Posterior vena cava (tissue), 2 donors: ENCODE measurements around the gene SLC2A13. TPM values are rescaled to one million over a fixed set of nuclear protein-coding genes. Genes with fewer than 3 reads are reported as not detected.
"Not testable (repeated sequence)": the region's sequence is repeated elsewhere in the genome, so short reads cannot be mapped to it uniquely, and the experiment has no call there.

Experiments
- DNase-seq: peaks from one replicate; pipeline ENCODE4 v3.0.0-alpha.2; 2020; ENCODE audit warnings: low spot score
- intact Hi-C, 2 donors: fragments of 100-400 bp; cut with DNase I; formaldehyde crosslinking; loops; one replicate each; pipeline versions ENCODE4 v1.14.1 to v1.14.2; 2022 to 2023
- total RNA-seq, 2 donors: library from RNA; stranded (reverse); fragmentation: NEBNext Ultra II Directional; extraction: Animal tissue kit (Norgen Biotek cat#: 25700); gene quantifications; one replicate each; pipeline ENCODE4 v1.2.1, GENCODE V29; 2021
- donor health status: DM: yes; HTN: yes; CAD: no.
- donor health status: DM: yes; HTN: yes; CAD: no.

The SLC2A13 gene
- total RNA-seq, 2 donors from 2014 or later, result 11.0 to 14.1 TPM

DNA sequence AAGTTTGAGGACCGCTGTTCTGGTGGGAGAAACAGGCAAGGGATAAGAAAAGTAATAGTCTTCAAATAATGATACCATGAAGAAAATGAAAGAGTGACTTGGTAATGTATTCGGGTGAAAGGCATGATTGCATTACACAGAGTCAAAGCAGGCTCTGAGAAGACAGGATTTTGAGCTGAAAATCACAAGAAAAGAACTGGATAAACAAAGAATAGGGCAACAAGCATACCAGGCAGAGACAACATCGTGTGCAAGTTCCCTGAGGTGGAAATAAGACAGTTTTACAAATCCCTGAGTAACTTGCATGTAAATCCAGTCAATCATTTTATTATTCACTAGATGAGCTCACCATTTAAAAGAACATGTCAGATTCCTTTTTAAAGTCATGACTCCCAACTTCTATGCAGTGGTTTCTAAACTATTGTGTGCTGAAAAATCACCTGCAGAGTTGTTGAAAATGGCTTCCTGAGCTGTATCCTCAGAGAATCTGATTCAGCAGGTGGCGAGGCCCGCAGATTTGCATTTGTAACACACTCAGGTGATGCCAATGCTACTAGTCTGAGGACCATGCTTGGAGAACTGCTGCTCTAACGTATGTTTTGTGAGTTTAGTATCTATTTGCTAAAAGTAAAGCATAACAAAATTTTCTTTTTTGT, 353.3 kb downstream of the SLC2A13 start:
- no peak for DNase-seq
- intact Hi-C loops, result no loop called here

- intact Hi-C loops, result not testable (repeated sequence)
These were observed 359.7 kb downstream of the SLC2A13 start for GRCh38 chr12:39746151-39746550.

DNA sequence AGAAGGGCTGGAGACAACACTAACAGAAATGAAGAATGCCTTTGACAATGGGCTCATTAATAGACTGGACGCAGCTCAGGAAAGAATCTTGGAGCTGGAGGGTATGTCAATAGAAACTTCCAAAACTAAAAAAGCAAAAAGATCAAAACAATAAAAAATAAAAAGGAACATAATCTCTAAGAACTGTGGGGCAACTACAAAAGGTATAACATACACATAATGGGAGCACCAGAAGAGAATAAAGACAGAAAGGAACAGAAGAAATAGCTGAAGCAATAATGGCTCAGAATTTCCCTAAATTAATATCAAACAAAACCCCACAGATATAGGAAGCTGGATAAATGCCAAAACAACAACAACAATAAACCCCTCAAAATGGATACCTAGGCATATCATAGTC, 362.2 kb downstream of the SLC2A13 start:
- intact Hi-C loops, result no loop called here
- DNase-seq, result no peak

More at GRCh38 chr12:39746151-39746550, 359.7 kb downstream of the SLC2A13 start:
- DNase-seq, result not testable (repeated sequence)

DNA sequence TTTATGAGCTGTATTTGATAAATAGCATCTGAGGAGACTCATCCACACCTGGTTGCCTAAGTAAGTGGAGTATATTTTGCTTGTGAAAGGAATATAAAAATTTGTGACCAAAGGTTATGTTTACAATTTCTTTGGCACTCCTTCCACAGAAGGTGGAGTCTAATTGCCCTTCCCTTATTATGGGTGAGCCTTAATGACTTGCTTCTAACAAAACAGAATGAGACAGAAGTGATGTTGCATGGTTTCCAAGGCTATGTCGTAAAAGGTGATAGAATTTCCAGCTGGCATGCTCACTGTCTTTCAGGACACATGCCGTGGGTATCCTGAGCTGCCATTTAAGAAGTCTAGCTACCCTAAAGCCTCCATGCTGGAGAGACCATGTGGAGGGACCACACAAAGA, 369.5 kb downstream of the SLC2A13 start:
- no peak for DNase-seq

DNA sequence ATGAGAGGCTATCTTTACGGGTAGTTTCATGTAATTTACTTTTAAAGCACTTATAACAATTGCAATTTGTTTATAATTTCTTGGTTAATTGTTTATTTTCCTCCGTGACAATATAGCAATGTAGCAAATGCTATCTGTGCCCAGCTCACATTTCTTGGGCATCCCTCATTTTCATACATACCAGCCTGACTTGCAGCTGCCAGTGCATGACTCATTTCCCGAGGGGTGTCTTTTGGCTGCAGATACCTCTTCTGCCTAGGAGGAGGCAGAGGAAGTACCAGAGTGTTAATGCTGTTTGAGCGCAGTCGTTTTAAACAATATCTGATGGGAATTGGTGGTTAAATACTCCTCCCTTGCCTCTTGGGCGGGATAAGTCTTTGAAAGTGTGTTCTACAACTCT, 382.1 kb downstream of the SLC2A13 start:
- DNase-seq, result peak; percentile 26
- intact Hi-C loops, result no loop called here

More for the DNA sequence above, 369.5 kb downstream of the SLC2A13 start:
- intact Hi-C loops, result no loop called here

DNA sequence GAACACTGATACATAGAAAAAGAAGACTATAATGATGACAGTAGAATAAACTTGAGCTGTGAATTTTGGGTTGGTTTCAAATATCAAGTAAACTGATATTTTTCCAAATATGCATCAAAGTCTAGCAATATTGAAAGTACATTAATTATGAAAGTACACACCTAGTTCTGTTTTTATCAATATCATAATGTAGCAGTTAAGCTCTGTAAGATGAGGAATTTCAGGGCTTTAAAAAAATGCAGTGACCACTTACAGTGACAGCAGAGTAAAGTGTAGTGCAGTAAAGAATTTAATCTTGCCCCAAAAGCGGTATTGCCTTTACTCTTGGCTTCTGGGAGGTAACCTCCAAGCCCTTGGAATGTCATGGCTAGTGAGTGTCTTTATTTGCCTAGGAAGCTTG, 383.4 kb downstream of the SLC2A13 start:
- intact Hi-C loops, result no loop called here
- DNase-seq, result no peak

DNA sequence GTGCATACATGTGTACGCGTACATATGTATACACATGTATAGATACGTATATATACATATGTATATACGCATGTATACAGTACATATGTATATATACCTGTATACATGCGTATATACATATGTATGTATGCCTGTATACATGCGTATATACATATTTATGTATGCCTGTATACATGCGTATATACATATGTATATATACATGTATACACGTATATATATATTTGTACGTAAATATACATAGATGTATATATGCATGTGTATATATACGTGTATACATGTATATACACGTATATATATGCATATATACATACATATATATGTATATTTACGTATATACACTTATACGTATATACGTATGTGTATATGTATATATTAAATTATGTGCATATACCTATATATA, 392.3 kb downstream of the SLC2A13 start:
- no peak for DNase-seq
- intact Hi-C loops, result no loop called here

DNA sequence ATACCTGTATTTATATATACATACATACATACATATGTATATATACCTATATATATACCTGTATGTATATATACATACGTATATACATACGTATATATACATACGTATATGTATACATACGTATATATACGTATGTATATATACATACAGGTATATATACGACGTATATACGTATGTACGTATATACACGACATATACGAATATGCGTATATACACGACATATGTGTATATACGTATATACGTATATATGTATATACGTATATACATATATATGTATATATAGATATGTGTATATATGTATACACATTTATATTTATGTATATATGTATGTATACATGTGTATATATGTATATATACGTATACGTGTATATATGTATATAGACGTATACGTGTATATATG, 393.5 kb downstream of the SLC2A13 start:
- intact Hi-C loops, result no loop called here
- DNase-seq, result no peak

Other genes with a start within 250 kb of the SLC2A13 start
- gene LRRK2, start 118.9 kb upstream of the SLC2A13 start, total RNA-seq, result 10 to 100 TPM; 21.2 to 24.4 TPM